A172 (cell line): ENCODE data around the gene ARHGAP26. TPM values are rescaled to one million over a fixed set of nuclear protein-coding genes. Genes with fewer than 3 reads are reported as not detected.

Experiments
- DNase-seq: peaks from one replicate; pipeline ENCODE4 v3.0.0-alpha.2; 2015; ENCODE audit warnings: low spot score
- total RNA-seq: library from RNA; depleted of rRNA; stranded (reverse); fragments of >200 nt; shearing (Covaris generic); gene quantifications from 2 replicates; pipeline ENCODE4 v1.2.3, GENCODE V29; 2014; rRNA removed

The ARHGAP26 gene
- total RNA-seq, 1 experiment from 2014 or later, result 1.6 TPM

DNA sequence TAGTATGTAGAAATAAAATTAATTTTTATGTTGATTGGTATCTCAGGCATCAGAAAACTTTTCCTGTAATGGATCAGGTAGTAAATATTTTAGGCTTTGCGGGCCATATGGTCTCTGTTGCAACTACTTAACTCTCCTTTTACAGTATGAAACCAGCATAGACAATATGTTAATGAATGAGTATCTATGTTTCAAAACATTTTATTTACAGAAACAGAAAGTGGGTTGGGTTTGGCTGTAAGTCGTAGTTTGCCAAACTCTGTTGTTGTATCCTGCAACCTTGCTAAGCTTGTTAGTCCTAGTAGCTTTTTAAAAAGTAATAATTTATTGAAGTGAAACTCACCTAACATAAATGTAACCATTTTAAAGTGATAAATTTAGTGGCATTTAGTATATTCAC, 501.3 kb downstream of the ARHGAP26 start:
- no peak for DNase-seq

DNA sequence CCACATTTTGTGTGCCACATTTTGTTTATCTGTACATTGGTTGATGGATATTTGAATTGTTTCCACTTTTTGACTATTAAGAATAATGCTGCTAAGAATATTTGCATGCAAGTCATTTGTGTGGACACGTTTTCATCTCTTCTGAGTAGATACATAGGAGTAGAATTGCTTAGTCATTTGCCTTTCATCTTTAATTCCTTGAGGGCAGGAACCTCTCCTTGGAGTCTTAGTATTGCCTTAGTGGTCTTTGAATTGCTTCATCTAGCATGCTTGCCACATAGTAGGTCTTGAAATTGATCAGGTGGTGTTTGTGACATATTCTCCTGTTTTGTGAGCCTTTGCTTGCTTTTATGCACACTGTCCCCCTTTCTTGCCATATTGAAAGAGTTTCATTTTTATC, 504.8 kb downstream of the ARHGAP26 start:
- DNase-seq, result no peak

DNA sequence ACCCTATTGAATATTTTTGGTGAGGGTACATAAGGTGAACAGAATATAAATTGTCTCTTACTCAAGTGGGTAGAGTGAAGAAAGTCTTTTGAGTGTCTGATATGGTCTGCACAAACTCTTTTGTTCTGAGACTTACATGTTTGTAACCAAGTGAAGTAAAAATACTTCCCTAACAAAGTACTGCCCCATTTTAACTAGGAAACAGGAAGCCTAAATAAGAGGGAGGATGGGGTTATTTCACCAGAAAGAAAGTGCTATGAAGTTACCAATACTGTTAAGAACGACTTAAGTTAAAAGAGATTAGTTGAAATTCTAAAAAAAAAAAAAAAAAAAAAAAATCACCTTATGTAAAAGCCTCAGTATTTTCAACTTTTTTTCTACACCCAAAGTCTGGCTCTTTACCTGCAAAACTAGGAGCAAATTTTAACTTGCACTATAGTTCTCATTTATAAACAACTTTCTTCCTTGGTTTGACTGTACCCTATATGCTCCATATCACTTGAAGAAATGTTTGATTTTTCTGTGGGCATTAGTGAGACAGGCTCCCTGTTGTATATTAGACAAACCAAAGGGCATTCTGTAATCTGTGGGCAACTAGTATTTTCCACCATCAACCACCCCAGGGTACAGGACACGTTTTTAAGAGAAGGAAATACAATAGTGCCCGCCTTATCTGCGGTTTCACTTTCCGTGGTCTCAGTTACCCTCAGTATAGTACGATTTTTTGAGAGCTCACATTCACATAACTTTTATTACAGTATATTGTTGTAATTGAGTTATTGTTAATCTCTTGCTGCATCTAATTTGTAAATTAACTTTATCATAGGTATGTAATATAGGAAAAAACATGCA, 505.6 kb downstream of the ARHGAP26 start:
- no peak for DNase-seq

DNA sequence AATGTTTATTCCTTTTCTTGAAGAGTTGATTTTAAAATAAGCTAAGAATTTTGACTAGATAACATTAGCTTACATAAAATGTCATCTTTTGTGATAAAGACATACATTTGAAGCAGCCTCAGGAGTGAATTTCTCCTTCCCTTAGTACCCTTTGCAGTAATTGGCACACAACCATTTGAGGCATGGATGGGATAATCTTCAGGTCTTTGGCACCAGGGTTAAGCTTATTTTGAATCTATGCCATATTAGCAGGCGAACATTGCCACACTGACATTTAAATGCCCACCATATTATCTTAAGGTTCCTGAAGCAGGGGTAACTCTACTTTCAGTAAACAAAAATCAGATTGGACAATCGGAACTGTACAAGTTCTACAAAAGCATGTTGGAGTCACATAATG, 507.4 kb downstream of the ARHGAP26 start:
- no peak for DNase-seq

Other genes with a start within 250 kb of the ARHGAP26 start
- gene FGF1, start 84.3 kb upstream of the ARHGAP26 start, total RNA-seq, result 1.2 and 1.8 TPM in 2 replicates